Measurements from ENCODE around the gene CTF1. TPM values are rescaled to one million over a fixed set of nuclear protein-coding genes. Genes with fewer than 3 reads are reported as not detected.
A peak's percentile ranks its signal among the peaks of the same experiment; 100 is the strongest.

The CTF1 gene
- total RNA-seq, 1 donor from 2014 or later = 0.21 TPM

DNA sequence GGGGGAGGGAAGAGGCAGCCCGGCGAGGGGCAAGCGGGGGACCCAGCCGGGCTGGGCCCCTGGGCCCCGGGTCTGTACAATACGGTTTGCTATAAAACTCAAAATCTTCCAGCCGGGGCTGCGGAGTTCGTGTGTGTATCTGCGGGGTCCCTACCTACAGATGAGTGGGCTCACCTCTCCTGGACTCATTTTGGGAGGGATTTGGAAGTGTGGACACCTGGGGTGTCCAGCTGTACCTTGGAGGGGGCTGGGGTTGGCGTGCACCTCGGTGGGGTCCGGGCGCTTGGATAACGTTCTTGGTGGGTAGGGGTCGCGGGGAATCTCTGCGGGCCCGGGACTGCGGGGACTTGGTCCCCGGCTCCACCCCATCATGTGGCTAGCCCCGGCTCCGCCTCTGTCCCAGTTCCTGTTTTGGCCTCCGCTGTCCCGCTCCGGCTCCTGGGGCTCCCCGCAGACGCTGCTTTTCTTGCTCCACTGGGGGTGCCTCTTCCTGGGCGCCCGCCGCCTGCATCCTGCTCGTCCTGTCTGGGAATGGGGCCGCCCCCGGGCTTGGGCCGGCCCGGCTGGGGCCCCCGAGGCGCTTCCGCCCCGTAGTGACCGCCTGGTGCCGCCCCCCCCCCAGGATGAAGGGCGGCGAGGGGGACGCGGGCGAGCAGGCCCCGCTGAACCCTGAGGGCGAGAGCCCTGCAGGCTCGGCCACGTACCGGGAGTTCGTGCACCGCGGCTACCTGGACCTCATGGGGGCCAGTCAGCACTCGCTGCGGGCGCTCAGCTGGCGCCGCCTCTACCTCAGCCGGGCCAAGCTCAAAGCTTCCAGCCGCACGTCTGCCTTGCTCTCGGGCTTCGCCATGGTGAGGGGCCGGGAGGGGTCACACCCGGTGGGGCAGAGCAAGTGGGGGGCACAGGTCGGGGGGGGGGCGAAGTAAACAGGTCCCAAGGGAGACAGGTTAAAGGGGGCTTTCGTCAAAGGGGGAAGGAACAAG lies 52.5 kb downstream of the CTF1 start, which contains the start of gene ORAI3:
TSS of gene ORAI3 (plus strand) at position 402 of the 983 bp plus-strand sequence. CDS start at position 624, 222 bp downstream.
- peaks cover 6 to 10% of the 10 kb centered on the region in 2 donors for H3K36me3 ChIP-seq
- peak in 1 of 2 donors; percentile 86 for DNase-seq (ENCODE audit: low spot score in 2 of 2)
- H3K27me3 ChIP-seq = no peaks in the 10 kb centered on the region
- intact Hi-C loops (cut with DNase I) = loop anchor here (2.0 kb wide), 1 partner anchor 26 kb away; the partner anchor contains the start of gene FBXL19
- H3K27ac ChIP-seq = peak within 1 kb of the TSS; percentile 90 to 93
- TF ChIP-seq, protein P1, sequence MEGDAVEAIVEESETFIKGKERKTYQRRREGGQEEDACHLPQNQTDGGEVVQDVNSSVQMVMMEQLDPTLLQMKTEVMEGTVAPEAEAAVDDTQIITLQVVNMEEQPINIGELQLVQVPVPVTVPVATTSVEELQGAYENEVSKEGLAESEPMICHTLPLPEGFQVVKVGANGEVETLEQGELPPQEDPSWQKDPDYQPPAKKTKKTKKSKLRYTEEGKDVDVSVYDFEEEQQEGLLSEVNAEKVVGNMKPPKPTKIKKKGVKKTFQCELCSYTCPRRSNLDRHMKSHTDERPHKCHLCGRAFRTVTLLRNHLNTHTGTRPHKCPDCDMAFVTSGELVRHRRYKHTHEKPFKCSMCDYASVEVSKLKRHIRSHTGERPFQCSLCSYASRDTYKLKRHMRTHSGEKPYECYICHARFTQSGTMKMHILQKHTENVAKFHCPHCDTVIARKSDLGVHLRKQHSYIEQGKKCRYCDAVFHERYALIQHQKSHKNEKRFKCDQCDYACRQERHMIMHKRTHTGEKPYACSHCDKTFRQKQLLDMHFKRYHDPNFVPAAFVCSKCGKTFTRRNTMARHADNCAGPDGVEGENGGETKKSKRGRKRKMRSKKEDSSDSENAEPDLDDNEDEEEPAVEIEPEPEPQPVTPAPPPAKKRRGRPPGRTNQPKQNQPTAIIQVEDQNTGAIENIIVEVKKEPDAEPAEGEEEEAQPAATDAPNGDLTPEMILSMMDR (IDR thresholded peaks at IDR 0.05) = no peak
- H3K4me1 ChIP-seq = peaks cover 11 to 33% of the 10 kb centered on the region in 2 donors
- H3K4me3 ChIP-seq = peak within 1 kb of the TSS; percentile 81 to 92
- H3K9me3 ChIP-seq = no peaks in the 10 kb centered on the region

DNA sequence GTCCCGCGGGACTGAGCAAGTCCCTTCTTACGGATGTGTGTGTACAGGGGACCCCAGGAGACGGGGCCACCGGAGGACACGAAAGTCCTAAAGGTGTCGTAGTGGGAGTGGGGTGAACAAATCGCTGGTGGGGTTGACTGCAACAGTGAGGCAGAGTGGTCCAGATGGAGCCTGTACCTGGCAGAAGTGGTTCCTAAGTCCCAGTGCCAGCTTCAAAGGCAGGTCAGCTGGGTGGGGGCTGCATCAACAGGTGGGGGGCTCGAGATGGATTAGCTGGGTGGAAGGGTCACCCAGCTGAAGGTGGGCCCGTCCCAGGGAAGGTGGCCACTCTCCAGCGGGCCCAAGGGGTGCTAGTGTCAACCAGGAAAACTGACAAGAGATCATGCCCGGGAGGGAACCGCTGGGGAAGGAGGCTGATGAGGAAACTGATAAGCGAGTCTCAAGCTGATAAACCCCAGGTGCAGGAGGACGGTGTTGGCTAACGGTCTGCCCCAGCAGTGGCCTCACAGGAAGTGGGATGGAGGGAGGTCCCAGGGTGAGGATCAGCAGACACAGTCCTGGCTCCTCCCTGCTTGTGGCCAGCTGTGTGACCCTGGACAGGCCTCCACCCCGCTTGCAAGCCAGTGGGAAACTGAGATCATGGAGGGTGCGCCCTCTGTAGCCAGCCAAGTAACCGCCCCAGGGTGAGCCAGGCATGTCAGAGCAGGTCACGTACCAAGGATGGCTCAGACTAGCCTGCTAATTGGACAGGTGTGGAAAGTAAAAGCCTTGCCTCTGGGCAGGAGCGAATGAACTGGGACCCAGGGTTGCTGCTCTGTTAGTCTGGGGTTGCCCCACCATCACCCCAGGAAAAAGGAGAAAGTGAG lies 53.5 kb downstream of the CTF1 start:
- TF ChIP-seq, protein P1 (IDR thresholded peaks at IDR 0.05) = no peak
- no peaks in the 10 kb centered on the region for H3K27me3 ChIP-seq
- intact Hi-C loops (cut with DNase I) = loop anchor here (2.0 kb wide), 1 partner anchor 27 kb away; the partner anchor contains the start of gene FBXL19
- H3K4me1 ChIP-seq = peaks cover 11 to 33% of the 10 kb centered on the region in 2 donors
- peak overlapping the region; percentile 81 to 92 for H3K4me3 ChIP-seq
- H3K27ac ChIP-seq = peak overlapping the region; percentile 90 to 93
- no peaks in the 10 kb centered on the region for H3K9me3 ChIP-seq
- H3K36me3 ChIP-seq = peaks cover 3% of the 10 kb centered on the region in 2 donors
- DNase-seq (ENCODE audit: low spot score in 2 of 2) = peak; percentile 66 to 91

DNA sequence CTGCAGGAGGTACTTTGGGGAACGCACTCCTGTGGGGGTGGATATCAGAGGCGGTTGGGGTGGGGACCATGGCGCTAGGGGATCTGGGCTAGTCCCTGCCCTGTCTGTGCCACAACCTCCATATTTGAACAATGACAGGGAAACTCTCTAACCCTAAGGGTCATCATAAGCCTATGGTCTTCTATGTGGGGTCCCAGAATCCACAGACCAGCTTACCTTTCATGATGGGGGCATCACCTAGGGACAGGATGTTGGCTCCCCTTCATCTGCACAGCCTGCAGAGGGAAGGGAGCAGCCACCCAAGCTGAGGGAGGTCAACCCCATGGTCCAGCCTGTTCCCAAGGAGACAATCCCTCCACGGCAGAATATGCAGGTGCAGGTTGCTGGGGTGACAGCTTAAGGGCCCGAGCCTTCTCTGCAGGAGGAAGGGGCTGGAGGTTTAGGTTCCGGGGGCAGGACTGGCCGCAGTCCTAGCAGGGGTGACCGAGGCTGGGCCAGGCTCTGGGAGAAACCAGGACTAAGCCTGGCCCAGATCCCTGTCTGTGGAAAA lies 54.2 kb downstream of the CTF1 start:
- H3K4me3 ChIP-seq = peak overlapping the region; percentile 81 to 92
- no peaks in the 10 kb centered on the region for H3K9me3 ChIP-seq
- intact Hi-C loops (cut with DNase I) = no loop called here
- peaks cover 0 to 3% of the 10 kb centered on the region in 2 donors for H3K36me3 ChIP-seq
- no peak for DNase-seq (ENCODE audit: low spot score in 2 of 2)
- no peaks in the 10 kb centered on the region for H3K27me3 ChIP-seq
- TF ChIP-seq, protein P1 (IDR thresholded peaks at IDR 0.05) = no peak
- H3K4me1 ChIP-seq = peaks cover 11 to 33% of the 10 kb centered on the region in 2 donors
- H3K27ac ChIP-seq = peak overlapping the region; percentile 90 to 93

DNA sequence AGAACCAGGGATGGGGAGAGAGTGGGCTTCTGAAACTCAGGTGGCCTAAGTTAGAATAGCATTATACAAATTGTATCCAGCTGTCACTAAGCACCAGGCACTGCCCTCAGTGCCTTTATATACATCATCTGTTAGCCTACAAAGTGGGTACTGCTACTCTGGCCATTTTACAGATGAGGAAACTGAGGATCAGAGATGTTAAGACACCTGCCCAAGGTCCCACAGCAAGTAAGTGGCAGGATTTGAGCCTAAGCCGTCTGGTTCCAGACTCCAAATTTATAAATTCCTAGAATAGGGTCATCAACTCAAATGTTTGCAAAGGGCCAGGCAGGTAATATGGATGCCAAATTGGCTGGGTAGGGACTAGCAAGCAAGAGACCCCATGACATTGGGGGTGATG lies 54.8 kb downstream of the CTF1 start:
- Histone ChIP-seq H3K4me1 (peaks cover 11 to 33% of the 10 kb centered on the region in 2 donors), H3K27ac (peak overlapping the region; percentile 90 to 93)
- intact Hi-C loops (cut with DNase I) = no loop called here

More for the DNA sequence above, 54.8 kb downstream of the CTF1 start:
- no peak for DNase-seq (ENCODE audit: low spot score in 2 of 2)
- H3K36me3 ChIP-seq = peaks cover 0 to 3% of the 10 kb centered on the region in 2 donors
- no peaks in the 10 kb centered on the region for H3K27me3 ChIP-seq
- H3K9me3 ChIP-seq = no peaks in the 10 kb centered on the region
- TF ChIP-seq, protein P1 (IDR thresholded peaks at IDR 0.05) = no peak
- H3K4me3 ChIP-seq = no peak overlapping the region
